Measurements from ENCODE around the gene KRT13. TPM values are rescaled to one million over a fixed set of nuclear protein-coding genes. Genes with fewer than 3 reads are reported as not detected.
"Not testable (repeated sequence)": the region's sequence is repeated elsewhere in the genome, so short reads cannot be mapped to it uniquely, and the experiment has no call there.

The KRT13 gene
- total and polyA plus RNA-seq, 2 experiments from 2014 or later, result 8.1 to 24.8 TPM

DNA sequence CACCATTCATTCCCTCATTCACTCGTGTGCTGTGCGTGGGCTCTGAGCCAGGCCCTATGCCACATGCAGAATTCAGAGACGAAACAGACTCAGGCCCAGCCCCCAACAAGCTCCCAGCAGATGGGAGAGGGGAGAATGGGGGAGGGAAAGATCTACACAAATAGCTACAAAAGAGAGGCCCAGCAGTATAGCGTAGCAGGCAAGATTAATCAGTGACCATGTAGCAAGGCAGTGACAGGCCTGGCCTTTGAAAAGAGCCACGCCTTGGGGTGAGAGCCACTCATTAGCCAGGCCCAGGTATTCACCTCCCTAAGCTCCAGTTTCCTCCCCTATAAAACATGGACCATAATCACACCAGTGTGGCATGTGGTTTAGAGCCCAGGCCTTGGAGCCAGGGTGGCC is 39.1 kb upstream of the KRT13 start:
- Histone ChIP-seq H3K79me2 (no peaks in the 10 kb centered on the region), H3K4me2 (peak overlapping the region; percentile 49), H3K9me3 (ENCODE audit: low read depth) (no peaks in the 10 kb centered on the region), H4K20me1 (ENCODE audit: insufficient read depth, poor library complexity, severe bottlenecking) (no peaks in the 10 kb centered on the region), H3K36me3 (replicated peaks; ENCODE audit: insufficient read depth, low read depth) (no peaks in the 10 kb centered on the region), H3K9me2 (replicated peaks; ENCODE audit: insufficient read depth) (no peaks in the 10 kb centered on the region), H3K4me1 (ENCODE audit: insufficient read depth) (peaks cover 35% of the 10 kb centered on the region), H3K27me3 (no peaks in the 10 kb centered on the region), H2AFZ (no peak overlapping the region), H3K4me3 (no peak overlapping the region), H3K27ac (peak overlapping the region; percentile 79)
- DNase-seq (ENCODE audit: low spot score), result peak; percentile 79
- WGBS (ENCODE audit: low lambda C conversion rate, missing lambda C conversion rate), result 19% methylated on average over 5 of the region's 5 CpGs
- TF ChIP-seq, protein P1, sequence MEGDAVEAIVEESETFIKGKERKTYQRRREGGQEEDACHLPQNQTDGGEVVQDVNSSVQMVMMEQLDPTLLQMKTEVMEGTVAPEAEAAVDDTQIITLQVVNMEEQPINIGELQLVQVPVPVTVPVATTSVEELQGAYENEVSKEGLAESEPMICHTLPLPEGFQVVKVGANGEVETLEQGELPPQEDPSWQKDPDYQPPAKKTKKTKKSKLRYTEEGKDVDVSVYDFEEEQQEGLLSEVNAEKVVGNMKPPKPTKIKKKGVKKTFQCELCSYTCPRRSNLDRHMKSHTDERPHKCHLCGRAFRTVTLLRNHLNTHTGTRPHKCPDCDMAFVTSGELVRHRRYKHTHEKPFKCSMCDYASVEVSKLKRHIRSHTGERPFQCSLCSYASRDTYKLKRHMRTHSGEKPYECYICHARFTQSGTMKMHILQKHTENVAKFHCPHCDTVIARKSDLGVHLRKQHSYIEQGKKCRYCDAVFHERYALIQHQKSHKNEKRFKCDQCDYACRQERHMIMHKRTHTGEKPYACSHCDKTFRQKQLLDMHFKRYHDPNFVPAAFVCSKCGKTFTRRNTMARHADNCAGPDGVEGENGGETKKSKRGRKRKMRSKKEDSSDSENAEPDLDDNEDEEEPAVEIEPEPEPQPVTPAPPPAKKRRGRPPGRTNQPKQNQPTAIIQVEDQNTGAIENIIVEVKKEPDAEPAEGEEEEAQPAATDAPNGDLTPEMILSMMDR (IDR thresholded peaks at IDR 0.05; ENCODE audit: poor library complexity), result no peak
- TF ChIP-seq EZH2phosphoT487 (IDR thresholded peaks at IDR 0.05; ENCODE audit: low read depth, severe bottlenecking, unreplicated experiment) (no peak), EZH2 (IDR thresholded peaks at IDR 0.05; ENCODE audit: borderline replicate concordance) (no peak)

DNA sequence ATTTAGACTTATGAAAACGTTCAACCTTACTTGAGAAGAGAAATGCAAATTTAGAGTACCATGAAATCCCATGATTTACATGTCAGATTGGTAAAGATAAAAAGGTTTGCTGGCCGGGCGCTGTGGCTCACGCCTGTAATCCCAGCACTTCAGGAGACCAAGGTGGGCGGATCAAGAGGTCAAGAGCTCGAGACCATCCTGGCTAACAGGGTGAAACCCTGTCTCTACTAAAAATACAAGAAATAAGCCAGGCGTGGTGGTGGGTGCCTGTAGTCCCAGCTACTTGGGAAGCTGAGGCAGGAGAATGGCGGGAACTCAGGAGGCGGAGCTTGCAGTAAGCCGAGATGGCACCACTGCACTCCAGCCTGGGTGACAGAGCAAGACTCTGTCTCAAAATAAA is 37.4 kb upstream of the KRT13 start:
- not testable (repeated sequence) for H3K36me3 ChIP-seq (replicated peaks; ENCODE audit: insufficient read depth, low read depth); H3K79me2 ChIP-seq; H3K27ac ChIP-seq; DNase-seq (ENCODE audit: low spot score); H3K4me2 ChIP-seq; H3K27me3 ChIP-seq; H4K20me1 ChIP-seq (ENCODE audit: insufficient read depth, poor library complexity, severe bottlenecking); H3K4me3 ChIP-seq; H2AFZ ChIP-seq; H3K9me3 ChIP-seq (ENCODE audit: low read depth); H3K9me2 ChIP-seq (replicated peaks; ENCODE audit: insufficient read depth)
- WGBS (ENCODE audit: low lambda C conversion rate, missing lambda C conversion rate), result 78% methylated on average over 10 of the region's 10 CpGs
- peaks cover 35% of the 10 kb centered on the region for H3K4me1 ChIP-seq (ENCODE audit: insufficient read depth)

DNA sequence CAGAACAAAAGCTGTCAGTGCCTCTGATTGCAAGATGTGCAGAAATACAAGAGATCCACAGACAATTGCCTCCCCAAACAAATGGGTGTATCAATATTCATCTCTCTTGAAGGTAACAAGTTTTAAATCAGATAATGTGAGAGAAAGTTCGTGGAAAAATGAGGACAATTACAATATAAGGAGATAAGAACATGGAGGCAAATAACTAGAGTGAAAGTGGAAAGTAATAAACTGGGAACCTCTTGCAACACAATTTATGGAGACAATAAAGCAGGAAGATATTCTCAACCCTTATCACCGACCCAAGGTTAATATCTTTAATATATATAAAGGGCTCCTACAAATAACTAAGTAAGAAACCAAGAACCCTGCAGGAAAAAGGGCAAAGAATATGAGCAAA is 36.9 kb upstream of the KRT13 start:
- Histone ChIP-seq H2AFZ (no peak overlapping the region), H3K36me3 (replicated peaks; ENCODE audit: insufficient read depth, low read depth) (no peaks in the 10 kb centered on the region), H3K4me1 (ENCODE audit: insufficient read depth) (peaks cover 30% of the 10 kb centered on the region), H4K20me1 (ENCODE audit: insufficient read depth, poor library complexity, severe bottlenecking) (no peaks in the 10 kb centered on the region), H3K79me2 (no peaks in the 10 kb centered on the region), H3K4me2 (no peak overlapping the region), H3K4me3 (no peak overlapping the region), H3K9me2 (replicated peaks; ENCODE audit: insufficient read depth) (no peaks in the 10 kb centered on the region), H3K27me3 (no peaks in the 10 kb centered on the region), H3K27ac (no peak overlapping the region), H3K9me3 (ENCODE audit: low read depth) (no peaks in the 10 kb centered on the region)
- WGBS (ENCODE audit: low lambda C conversion rate, missing lambda C conversion rate), result 53% methylated on average over 2 of the region's 2 CpGs
- DNase-seq (ENCODE audit: low spot score), result no peak
- no peak for TF ChIP-seq EZH2 (IDR thresholded peaks at IDR 0.05; ENCODE audit: borderline replicate concordance)
- TF ChIP-seq, protein P1 (IDR thresholded peaks at IDR 0.05; ENCODE audit: poor library complexity), result no peak
- peak; percentile 90 for TF ChIP-seq EZH2phosphoT487 (IDR thresholded peaks at IDR 0.05; ENCODE audit: low read depth, severe bottlenecking, unreplicated experiment)

DNA sequence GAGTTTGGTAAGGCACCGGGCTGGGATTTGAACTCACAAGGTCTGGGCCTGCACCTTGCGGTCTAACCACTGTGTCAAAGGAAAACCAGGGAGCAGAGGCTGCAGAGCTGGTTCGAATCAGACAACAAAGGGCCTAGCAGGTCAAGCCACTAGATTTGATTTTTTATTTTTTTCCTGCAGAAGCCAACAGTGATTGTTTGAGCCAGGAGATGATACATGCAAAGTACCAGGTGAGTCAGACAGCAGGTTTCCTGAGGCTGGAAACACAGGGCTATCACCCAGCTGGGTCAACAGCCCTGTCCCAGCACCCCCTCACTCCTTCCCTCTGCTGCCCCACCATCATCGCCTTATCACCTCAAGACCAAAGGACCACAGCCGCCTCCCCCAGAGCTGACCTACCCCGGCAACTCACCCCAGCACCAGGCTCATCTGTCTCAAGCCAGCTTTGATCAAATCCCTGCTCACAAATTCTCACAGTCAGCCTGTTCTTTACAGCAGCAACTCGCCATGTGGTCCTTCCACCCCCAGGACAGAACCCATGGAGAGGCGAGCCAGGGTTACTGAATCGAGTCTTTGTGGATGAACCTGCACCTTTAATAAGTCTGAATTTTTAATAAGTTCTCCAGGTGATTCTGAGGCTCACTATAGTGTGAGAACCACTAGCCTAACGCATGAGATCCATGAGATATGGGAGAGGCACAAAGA is 35.7 kb upstream of the KRT13 start:
- peak overlapping the region; percentile 84 for H3K27ac ChIP-seq
- H3K4me1 ChIP-seq (ENCODE audit: insufficient read depth), result peaks cover 37% of the 10 kb centered on the region
- H3K4me2 ChIP-seq, result no peak overlapping the region
- H3K9me2 ChIP-seq (replicated peaks; ENCODE audit: insufficient read depth), result no peaks in the 10 kb centered on the region
- H3K27me3 ChIP-seq, result no peaks in the 10 kb centered on the region
- no peaks in the 10 kb centered on the region for H3K79me2 ChIP-seq
- peak; percentile 41 for DNase-seq (ENCODE audit: low spot score)
- H2AFZ ChIP-seq, result no peak overlapping the region
- H3K9me3 ChIP-seq (ENCODE audit: low read depth), result no peaks in the 10 kb centered on the region
- H3K4me3 ChIP-seq, result no peak overlapping the region
- H4K20me1 ChIP-seq (ENCODE audit: insufficient read depth, poor library complexity, severe bottlenecking), result no peaks in the 10 kb centered on the region
- H3K36me3 ChIP-seq (replicated peaks; ENCODE audit: insufficient read depth, low read depth), result no peaks in the 10 kb centered on the region
- TF ChIP-seq EZH2phosphoT487 (IDR thresholded peaks at IDR 0.05; ENCODE audit: low read depth, severe bottlenecking, unreplicated experiment), result no peak
- TF ChIP-seq, protein P1 (IDR thresholded peaks at IDR 0.05; ENCODE audit: poor library complexity), result no peak
- TF ChIP-seq EZH2 (IDR thresholded peaks at IDR 0.05; ENCODE audit: borderline replicate concordance), result no peak
- 67% methylated on average over 10 of the region's 10 CpGs for WGBS (ENCODE audit: low lambda C conversion rate, missing lambda C conversion rate)

Data from hepatocyte (in vitro differentiated cells).